Activated T-helper 17 cell treated with anti-CD3 and anti-CD28 coated beads, Interleukin-2, amount 50 U/mL, for 72 hours (primary cell): ENCODE results near the gene S1PR1. TPM values are rescaled to one million over a fixed set of nuclear protein-coding genes. Genes with fewer than 3 reads are reported as not detected.

Source experiments
- ATAC-seq: fragments of 150-1000 bp; cut with Tn5 transposase; replicated peaks from 2 replicates; pipeline ENCODE4 v1.10.0; 2021; ENCODE audit warnings: mild to moderate bottlenecking, moderate library complexity
- H3K27ac Mint-ChIP-seq: one replicate; pipeline ENCODE4 v1.8.0; 2022; ENCODE audit warnings: mixed read lengths
- H3K27me3 Mint-ChIP-seq: one replicate; pipeline ENCODE4 v1.8.0; 2022; ENCODE audit warnings: mixed read lengths
- H3K36me3 Mint-ChIP-seq: one replicate; pipeline ENCODE4 v1.8.0; 2022; ENCODE audit warnings: low read depth, mild to moderate bottlenecking, mixed read lengths
- H3K4me1 Mint-ChIP-seq: one replicate; pipeline ENCODE4 v1.8.0; 2022; ENCODE audit warnings: mixed read lengths
- H3K4me3 Mint-ChIP-seq: one replicate; pipeline ENCODE4 v1.8.0; 2022; ENCODE audit warnings: mild to moderate bottlenecking, mixed read lengths
- H3K9me3 Mint-ChIP-seq: one replicate; pipeline ENCODE4 v1.8.0; 2022; ENCODE audit warnings: mixed read lengths
- total RNA-seq, 2 donors: library from RNA; stranded (reverse); gene quantifications; one replicate each; pipeline ENCODE4 v1.2.3, GENCODE V29; 2022

S1PR1 gene
- total RNA-seq, 2 donors from 2014 or later: 147 to 170 TPM

GRCh38 chr1:101235696-101236515, 913 bp upstream of the S1PR1 start:
- Mint-ChIP-seq H3K36me3 (peaks cover 63% of the 10 kb centered on the region), H3K4me1 (peaks cover 26% of the 10 kb centered on the region), H3K27ac (peak overlapping the region; percentile 100), H3K27me3 (no peaks in the 10 kb centered on the region), H3K9me3 (no peaks in the 10 kb centered on the region), H3K4me3 (peak overlapping the region; percentile 94)
- peak; percentile 48 for ATAC-seq

DNA sequence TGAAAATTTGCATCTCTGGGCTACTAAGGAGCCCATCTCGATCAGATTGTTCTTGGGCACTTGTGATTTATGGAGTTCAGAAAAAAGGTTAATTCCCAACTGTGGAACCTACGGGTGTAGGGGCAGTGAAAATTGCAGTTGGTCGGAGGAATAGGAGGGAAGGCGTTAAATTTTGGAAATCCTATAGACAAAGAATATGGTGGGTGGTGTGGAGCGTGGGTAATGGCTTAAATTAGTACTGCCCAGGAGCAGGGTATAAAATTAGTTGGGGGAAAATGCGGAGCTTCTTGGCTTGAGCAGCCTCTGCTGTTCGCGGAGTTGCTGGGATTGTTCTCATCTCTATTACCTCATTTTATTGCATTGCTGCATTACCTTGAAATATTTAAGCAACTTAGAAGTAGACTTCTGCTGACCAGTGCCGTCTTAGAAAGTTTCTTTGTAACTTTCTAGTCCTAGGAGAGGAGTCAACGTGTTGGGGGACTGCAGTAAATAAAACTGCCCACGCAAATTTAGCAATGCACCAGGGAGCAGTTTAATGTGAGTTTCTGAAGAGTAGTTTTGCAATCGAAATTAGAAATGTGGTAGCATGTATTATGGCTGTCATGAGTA, 514 bp downstream of the S1PR1 start:
- H3K9me3 Mint-ChIP-seq: no peaks in the 10 kb centered on the region
- H3K4me1 Mint-ChIP-seq: peaks cover 23% of the 10 kb centered on the region
- H3K27me3 Mint-ChIP-seq: no peaks in the 10 kb centered on the region
- H3K27ac Mint-ChIP-seq: peak overlapping the region; percentile 100
- H3K36me3 Mint-ChIP-seq: peaks cover 77% of the 10 kb centered on the region
- no peak for ATAC-seq
- H3K4me3 Mint-ChIP-seq: peak overlapping the region; percentile 94

DNA sequence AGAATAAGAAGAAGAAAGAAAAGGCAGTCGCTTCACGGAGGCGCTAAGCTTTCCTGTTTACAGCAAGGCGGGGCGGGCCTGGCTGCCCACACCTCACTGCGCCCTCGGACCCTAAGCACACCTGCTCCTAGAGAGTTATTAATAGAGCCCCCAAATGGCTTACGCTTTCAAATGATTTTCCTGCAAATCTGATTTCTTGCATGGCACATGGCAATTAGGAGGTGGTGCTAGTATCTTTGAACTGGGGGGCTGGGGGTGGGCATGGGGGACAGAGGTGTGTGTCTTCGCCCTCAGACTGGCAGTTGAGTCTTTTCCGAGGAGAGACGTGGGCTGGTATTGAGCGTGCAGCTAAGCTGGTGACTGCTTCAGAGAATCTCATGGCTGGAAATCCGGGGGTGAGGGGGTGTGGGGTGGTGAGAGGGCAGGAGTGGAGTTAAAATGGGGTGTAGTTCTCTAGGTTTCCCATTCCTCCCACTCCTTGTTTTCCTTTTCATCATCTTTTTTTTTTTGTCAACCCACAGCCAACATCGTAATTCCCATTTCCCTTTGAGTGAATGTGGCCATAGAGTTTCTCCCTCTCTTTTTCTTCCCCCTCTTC, 1.3 kb downstream of the S1PR1 start:
- Mint-ChIP-seq H3K36me3 (peaks cover 85% of the 10 kb centered on the region), H3K27ac (peak overlapping the region; percentile 100), H3K27me3 (no peaks in the 10 kb centered on the region), H3K9me3 (no peaks in the 10 kb centered on the region), H3K4me1 (peaks cover 21% of the 10 kb centered on the region), H3K4me3 (peak overlapping the region; percentile 94)
- peak; percentile 22 for ATAC-seq

GRCh38 chr1:101238681-101239094, 1.9 kb downstream of the S1PR1 start:
- Mint-ChIP-seq H3K9me3 (peaks cover 2% of the 10 kb centered on the region), H3K36me3 (peaks cover 90% of the 10 kb centered on the region), H3K4me1 (peaks cover 21% of the 10 kb centered on the region), H3K27ac (peak overlapping the region; percentile 100), H3K27me3 (no peaks in the 10 kb centered on the region), H3K4me3 (peak overlapping the region; percentile 94)
- peak; percentile 52 for ATAC-seq

- Mint-ChIP-seq H3K4me3 (peak overlapping the region; percentile 94), H3K4me1 (peaks cover 22% of the 10 kb centered on the region), H3K27me3 (no peaks in the 10 kb centered on the region), H3K27ac (peak overlapping the region; percentile 100), H3K9me3 (peaks cover 4% of the 10 kb centered on the region), H3K36me3 (peaks cover 97% of the 10 kb centered on the region)
- peak; percentile 45 for ATAC-seq
Measured at GRCh38 chr1:101239095-101240040, 2.5 kb downstream of the S1PR1 start.

- Mint-ChIP-seq H3K4me3 (peak overlapping the region; percentile 94), H3K4me1 (peaks cover 22% of the 10 kb centered on the region), H3K27ac (peak overlapping the region; percentile 100), H3K27me3 (no peaks in the 10 kb centered on the region), H3K36me3 (peaks cover 97% of the 10 kb centered on the region), H3K9me3 (peaks cover 4% of the 10 kb centered on the region)
- ATAC-seq: no peak
Measured at GRCh38 chr1:101240041-101240430, 3.2 kb downstream of the S1PR1 start.

DNA sequence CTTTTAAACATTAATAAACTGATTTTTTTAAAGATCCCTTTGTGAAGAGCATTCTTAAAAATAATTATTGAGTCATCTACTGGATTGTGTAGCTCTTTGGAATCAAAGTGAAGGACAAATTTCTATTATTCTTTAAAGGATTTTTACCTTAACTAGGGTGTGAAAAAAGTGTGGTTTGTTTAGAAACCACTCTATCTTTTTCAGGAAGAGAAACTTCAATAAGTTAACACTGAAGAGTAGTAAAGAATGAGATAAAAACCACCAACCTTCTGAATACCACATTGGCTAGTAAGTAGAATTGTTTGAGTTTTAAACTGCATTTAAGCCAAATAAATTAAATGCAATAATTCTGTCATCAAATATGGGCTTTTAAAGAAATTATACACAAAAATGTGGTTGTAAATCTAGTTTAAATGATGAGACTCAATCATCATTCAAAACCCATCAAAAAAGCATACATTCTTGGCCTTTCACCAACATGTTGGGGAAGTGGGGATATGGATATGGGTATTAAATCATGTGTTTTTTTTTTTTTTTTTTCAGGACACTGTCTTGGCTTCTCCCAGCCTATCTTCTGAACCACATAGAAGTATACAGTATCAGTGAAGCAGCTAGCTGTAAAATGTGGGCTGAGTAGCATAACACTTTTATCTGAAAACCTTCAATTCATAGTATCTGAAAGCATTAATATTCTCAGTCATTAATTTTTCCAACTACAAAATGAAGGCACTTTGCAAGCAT, 4.8 kb downstream of the S1PR1 start:
- ATAC-seq: no peak
- Mint-ChIP-seq H3K4me1 (peaks cover 25% of the 10 kb centered on the region), H3K27ac (peak overlapping the region; percentile 83), H3K4me3 (peak overlapping the region; percentile 94), H3K9me3 (peaks cover 4% of the 10 kb centered on the region), H3K36me3 (peaks cover 81% of the 10 kb centered on the region), H3K27me3 (no peaks in the 10 kb centered on the region)

DNA sequence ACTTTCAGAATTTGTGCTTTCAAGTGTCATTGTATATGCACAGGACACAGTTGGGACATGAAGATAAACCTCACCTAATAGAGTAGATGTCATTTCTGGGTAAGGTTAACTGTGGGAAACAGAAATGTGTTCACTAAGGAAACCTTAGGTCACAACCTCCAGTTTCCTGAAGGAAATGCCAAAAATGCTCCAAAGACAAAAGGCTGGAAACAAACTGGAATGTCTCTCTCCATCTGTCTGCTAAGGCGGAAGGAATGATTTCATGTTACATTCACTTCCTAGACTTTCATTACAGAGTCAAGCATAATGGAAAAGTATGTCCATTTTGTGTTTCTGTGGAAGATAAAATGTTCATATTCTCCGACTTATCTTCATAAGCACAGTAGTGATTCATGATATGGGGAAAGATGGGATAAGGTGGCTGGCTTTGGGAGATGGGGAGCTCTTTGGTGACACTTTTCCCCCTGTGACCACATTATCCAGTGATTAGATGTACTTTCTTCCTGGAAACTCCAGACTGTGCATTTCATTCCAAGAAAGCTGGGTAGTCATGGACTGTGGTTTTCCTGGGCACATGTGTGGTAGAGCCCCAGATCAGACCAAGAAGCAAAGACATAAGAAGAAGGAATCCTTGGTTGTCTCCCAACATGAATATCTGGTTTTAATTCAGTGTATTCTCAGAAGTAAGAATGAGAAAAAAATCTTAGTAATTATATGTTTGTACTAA, 5.7 kb downstream of the S1PR1 start:
- peak overlapping the region; percentile 83 for H3K27ac Mint-ChIP-seq
- no peak for ATAC-seq
- peaks cover 72% of the 10 kb centered on the region for H3K36me3 Mint-ChIP-seq
- H3K27me3 Mint-ChIP-seq: no peaks in the 10 kb centered on the region
- H3K4me3 Mint-ChIP-seq: peak overlapping the region; percentile 94
- H3K4me1 Mint-ChIP-seq: peaks cover 30% of the 10 kb centered on the region
- H3K9me3 Mint-ChIP-seq: peaks cover 4% of the 10 kb centered on the region

DNA sequence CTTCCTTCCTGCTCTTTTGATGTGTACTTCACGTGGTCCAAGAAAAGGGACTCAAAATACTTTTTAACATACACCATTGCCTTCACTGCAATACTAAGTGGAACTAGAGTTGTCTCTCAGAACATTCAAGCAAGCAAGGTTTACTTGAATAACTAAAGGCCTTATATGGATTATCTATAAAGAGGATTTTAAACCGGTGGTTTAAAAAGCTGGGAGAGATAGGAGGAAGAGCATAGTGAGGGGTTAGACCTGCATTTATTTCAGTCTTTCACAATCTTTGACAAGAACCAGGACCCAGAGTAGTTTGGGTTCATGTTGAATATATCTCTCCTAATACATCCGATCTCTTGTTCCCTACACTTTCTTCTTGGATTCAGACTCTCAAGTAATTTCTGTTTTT, 6.9 kb downstream of the S1PR1 start:
- peaks cover 32% of the 10 kb centered on the region for H3K4me1 Mint-ChIP-seq
- H3K27me3 Mint-ChIP-seq: no peaks in the 10 kb centered on the region
- peak overlapping the region; percentile 85 for H3K27ac Mint-ChIP-seq
- peaks cover 4% of the 10 kb centered on the region for H3K9me3 Mint-ChIP-seq
- peak overlapping the region; percentile 56 for H3K4me3 Mint-ChIP-seq
- ATAC-seq: no peak
- H3K36me3 Mint-ChIP-seq: peaks cover 60% of the 10 kb centered on the region

DNA sequence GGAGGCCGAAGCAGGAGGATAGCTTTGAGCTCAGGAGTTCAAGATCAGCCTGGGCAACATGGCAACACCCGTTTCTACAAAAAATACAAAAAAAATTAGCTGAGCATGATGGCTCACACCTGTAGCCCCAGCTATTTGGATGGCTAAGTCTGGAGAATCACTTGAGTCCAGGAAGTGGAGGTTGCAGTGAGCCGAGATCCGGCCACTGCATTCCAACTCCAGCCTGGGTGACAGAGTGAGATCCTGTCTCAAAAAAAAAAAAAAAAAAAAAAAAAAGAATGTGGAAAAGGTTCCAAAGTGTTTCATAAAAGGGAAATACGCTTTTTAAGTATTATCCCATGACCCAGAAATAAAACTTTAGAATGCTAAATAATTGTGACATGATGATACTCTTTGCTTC, 8.0 kb downstream of the S1PR1 start:
- Mint-ChIP-seq H3K27ac (peak overlapping the region; percentile 85), H3K27me3 (no peaks in the 10 kb centered on the region), H3K36me3 (peaks cover 49% of the 10 kb centered on the region), H3K4me1 (peaks cover 33% of the 10 kb centered on the region), H3K9me3 (peaks cover 4% of the 10 kb centered on the region), H3K4me3 (peak overlapping the region; percentile 56)
- no peak for ATAC-seq

DNA sequence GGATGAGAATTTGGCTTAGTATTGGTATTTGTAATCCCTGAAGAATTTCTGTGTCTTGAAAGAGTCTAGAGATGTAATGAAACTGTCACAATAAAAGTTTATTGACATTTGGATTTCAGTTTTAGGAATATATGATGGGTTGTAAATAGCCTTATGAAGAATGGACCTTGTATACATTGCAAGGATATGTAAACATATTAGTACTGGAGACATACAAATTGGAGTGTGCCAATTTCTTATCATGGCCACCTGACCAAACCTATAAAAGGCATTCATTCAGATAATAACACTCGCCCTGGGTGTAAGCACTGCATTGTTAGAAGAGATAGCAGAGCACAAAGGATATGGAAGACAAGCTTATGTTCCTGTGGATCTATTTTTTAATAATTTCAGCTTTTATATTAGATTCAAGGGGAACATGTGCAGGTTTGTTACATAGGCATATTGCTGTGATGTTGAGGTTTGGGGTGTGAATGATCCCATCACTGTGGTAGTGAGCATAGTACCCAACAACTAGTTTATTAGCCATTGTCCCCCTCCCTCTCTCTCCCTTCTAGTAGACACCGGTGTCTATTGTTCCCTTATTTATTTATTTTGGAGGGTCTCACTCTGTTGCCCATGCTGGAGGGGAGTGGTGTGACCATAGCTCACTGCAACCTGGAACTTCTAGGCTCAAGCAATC, 8.6 kb downstream of the S1PR1 start:
- Mint-ChIP-seq H3K9me3 (peaks cover 4% of the 10 kb centered on the region), H3K27me3 (no peaks in the 10 kb centered on the region), H3K36me3 (peaks cover 43% of the 10 kb centered on the region), H3K4me1 (peaks cover 37% of the 10 kb centered on the region), H3K4me3 (no peak overlapping the region), H3K27ac (peak overlapping the region; percentile 39)
- ATAC-seq: no peak

DNA sequence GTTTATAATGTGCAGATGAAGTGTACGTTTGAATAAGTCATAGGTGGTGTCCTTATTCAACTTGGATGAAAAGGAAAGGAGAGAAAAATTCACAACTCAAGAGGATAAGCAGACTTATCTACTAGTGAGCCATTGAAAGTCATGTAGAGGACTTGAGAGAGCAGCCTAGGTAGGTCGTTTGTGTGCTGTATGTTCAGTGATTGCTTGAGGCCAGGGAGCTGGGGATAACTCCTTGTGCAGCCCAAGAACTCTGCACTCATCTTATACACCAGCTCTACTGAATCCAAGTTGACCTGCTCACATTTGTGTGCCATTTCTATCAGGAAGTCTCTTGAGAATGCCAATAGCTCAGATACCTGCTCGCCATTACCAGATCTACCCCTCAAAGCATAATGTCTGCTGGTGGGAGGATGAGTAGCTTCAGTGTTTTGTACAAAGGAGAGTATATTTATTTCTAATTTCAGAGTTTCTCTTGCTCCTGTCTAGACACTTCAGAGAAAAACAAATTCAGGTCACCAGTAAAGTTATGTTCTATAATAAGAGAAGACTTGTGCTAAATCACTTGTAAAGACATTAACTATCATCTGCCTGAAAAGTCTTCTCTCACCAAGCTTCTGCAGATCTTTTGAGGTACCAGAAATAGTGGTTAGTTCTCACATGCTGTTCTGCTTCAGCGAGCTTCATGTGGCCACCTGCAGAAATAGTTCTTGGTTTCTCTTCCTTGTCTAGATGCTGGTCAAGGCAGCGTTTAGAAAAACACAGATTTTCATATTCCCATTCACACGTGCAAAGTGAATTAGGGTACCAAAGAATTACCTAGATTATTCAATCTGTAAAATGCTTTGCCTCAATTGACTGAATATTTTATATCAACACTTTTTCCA, 10.8 kb downstream of the S1PR1 start:
- H3K4me1 Mint-ChIP-seq: peaks cover 39% of the 10 kb centered on the region
- H3K27ac Mint-ChIP-seq: no peak overlapping the region
- ATAC-seq: no peak

More for the DNA sequence above, 10.8 kb downstream of the S1PR1 start:
- peaks cover 4% of the 10 kb centered on the region for H3K9me3 Mint-ChIP-seq
- H3K36me3 Mint-ChIP-seq: peaks cover 21% of the 10 kb centered on the region
- H3K27me3 Mint-ChIP-seq: no peaks in the 10 kb centered on the region
- H3K4me3 Mint-ChIP-seq: peak overlapping the region; percentile 53
